GM18861 (cell line): ENCODE measurements around the gene EFNA2.

Experiments
- ATAC-seq: cut with Tn5 transposase; IDR thresholded peaks from one replicate; pipeline ENCODE4 v1.9.1; 2021; ENCODE audit not compliant: unreplicated experiment

The EFNA2 gene

DNA sequence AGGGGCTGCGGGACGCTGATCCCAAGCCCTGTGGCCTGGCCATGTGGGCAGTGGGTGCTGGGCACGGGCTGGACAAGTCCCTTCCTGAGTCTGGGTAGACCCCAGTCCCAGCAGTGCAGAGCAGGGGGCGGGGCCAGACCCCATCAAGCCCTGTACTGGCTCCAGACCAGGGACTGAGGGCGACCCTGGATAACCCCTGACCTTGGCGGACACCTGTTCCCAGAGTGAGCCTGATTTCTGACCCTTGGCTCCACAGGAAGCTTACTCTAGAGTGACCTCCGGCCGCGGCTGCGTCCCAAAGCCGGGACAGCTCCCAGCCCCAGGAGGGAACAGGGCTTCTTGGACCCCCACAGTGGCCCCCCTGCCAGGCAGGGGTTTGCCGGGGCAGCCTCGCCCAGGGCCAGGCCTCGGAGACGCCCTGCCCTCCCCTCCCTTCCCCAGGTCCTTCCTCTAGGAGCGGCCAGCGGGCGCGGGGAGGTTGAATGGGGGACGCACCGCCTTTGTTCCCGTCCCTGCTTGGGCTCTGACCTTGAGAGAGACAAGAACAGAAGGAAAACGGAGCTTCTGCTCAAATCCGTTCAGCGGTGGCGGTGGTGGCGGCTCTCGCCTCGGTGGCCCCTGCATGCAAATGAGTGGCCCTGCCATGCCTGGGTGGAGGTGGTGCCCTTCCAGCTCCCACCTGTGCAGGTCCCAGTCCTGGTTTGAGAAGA, 2.3 kb upstream of the EFNA2 start:
- no peak for ATAC-seq

DNA sequence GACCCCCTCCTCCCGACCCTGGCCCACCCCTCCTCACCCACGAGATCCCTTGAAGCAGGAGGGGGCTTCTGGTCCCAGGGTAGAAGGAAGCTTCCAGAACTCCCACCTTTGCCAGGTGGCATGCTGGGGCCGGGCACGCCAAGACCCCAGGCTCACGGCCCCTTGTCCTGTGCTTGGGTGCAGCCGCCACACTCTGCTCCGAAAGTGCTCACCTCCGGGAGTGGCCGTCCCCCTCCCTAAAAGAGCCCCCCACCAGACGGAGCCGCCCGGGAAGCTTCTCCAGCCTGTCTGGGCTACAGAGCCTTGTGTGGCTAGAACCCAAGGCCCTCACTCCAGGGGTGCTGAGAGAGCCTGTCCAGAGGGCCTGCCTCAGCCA, 1.8 kb upstream of the EFNA2 start:
- no peak for ATAC-seq

DNA sequence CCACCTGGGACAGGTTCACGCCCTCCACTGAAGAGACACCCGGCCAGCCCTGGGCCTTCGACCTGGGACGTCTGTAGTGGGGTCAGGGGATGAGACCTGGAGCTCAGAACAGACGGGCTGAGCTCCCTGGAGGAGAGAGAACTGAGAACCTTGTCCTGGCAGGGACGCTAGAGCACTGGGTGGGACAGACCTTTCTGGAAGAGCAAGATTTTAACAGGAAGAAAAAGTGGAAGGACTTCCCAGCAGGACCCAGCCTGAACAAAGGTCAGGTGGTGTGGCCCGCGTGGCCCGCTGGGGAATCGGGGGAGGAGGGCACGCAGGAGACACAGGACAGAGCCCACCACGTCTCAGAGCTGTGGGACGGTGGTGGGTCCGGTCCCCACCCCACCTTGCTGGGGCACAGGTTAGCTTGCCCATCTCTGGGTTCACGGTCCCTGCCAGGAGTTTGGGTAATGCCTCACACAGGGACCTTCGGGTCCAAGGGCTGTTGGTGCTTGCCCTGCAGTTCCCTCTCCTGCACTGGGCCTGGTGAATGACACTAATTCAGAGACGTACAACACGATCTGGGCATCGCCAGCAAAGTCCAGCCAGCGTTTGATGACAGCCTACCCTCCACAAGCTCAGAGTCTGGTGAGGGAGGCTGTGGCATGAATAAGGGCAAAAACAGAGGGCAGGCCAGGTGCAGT, 1.2 kb upstream of the EFNA2 start:
- ATAC-seq, result no peak

GRCh38 chr19:1284979-1285736, 515 bp upstream of the EFNA2 start:
- no peak for ATAC-seq

- ATAC-seq, result no peak
These were observed 1.0 kb downstream of the EFNA2 start for GRCh38 chr19:1286487-1287353.

GRCh38 chr19:1287354-1288225, 1.9 kb downstream of the EFNA2 start:
- ATAC-seq, result no peak

GRCh38 chr19:1288226-1288612, 2.5 kb downstream of the EFNA2 start:
- no peak for ATAC-seq

- no peak for ATAC-seq
These were observed 3.4 kb downstream of the EFNA2 start for GRCh38 chr19:1288833-1289685.

GRCh38 chr19:1289686-1290025, 4.0 kb downstream of the EFNA2 start:
- ATAC-seq, result no peak

GRCh38 chr19:1290196-1290702, 4.6 kb downstream of the EFNA2 start:
- no peak for ATAC-seq

DNA sequence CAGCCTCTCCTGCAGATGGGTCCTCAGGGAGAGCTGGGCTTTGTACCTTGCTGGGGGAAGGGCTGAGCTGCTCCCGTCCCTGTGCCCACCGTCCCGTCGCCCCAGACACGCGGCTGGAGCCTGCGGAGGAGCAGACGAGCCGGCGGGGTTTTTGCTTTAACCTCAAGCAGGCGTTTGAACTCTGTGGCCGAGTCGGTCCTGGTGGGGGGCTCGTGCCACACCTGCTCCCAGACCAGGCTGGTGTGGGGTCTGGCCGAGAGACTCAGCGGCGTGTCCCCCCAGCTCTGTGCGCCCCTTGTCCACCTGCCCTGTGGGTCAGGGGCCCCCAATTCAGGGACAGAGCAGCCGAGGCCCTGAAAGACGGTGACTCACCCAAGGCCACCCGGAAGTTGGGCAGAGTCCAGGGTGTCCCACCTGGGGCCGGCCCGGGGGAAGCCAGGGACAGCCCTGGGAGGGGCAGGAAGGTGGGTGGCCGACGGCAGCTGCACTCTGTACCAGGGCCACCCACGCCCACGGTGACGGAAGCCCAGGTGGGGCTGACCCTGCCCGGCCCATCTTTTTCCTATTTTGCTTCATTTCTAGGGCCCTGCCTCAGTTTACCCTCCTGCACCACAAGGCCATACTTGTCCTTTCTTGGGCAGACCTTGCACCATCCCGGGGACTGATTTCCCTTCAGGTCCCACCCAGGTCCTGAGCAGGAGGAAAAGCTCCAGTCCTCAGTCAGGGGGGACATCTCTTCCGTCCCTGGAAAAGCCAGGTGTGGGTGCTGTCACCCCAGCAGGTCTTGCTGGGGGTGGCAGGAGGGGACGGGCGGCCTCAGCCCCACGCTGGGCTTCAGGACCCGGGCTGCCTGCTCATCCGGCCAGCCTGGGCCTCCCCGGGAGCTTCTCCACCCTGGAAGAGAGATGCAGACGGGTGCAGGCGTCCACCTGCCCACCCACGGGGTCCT, 5.3 kb downstream of the EFNA2 start:
- no peak for ATAC-seq

- no peak for ATAC-seq
These were observed 6.2 kb downstream of the EFNA2 start for GRCh38 chr19:1291761-1292418.

DNA sequence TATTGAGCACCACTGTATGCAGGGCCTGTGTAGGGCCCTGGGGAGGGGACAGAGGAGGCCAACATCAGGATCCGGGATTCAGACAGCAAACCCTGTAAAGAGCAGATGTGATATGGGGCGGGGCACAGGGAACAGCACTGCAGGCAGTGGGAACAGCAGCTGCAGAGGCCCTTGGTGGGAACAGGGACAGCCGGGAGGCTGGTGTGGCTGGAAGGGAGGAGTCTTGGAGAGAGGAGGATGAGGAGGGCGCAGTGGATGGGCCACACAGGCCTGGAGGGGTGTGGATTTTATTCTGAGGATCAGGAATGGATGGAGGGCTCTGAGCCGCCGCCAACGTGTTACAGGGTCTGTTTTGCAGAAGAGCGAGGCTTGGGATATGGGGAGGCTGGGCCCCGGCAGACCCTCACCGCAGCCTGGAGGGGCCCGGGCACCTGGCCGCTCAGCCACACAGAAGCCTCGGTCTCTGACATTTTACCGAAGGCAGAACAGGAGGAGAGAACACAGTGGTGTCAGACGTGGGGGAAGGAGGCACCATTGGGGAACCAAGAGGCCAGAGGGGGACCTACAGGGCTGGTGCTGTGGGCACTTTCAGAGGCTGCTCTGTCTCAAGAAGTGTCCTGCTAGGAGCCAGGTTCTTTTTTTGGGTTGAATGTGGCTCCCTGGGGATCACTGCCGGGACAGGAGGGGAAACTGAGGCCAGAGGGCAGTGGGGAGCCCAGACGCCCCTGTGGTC, 6.9 kb downstream of the EFNA2 start:
- no peak for ATAC-seq

- ATAC-seq, result no peak
These were observed 8.3 kb downstream of the EFNA2 start for GRCh38 chr19:1293782-1294604.

GRCh38 chr19:1294688-1295087, 9.0 kb downstream of the EFNA2 start:
- no peak for ATAC-seq
